Activated T-cell treated with anti-CD3 and anti-CD28 coated beads, Interleukin-2, amount 50 U/mL, for 1 hour (primary cell): Measurements from ENCODE around the gene TBC1D16.
A peak's percentile ranks its signal among the peaks of the same experiment; 100 is the strongest.
"Not testable (repeated sequence)": the region's sequence is repeated elsewhere in the genome, so short reads cannot be mapped to it uniquely, and the experiment has no call there.

Source experiments
- DNase-seq: peaks from one replicate; pipeline ENCODE4 v3.0.0-alpha.2; 2020

TBC1D16 gene

GRCh38 chr17:80051681-80052080 is 16.0 kb upstream of the TBC1D16 start:
- DNase-seq = no peak

GRCh38 chr17:80050706-80051105 is 15.0 kb upstream of the TBC1D16 start:
- no peak for DNase-seq

GRCh38 chr17:80049986-80050385 is 14.3 kb upstream of the TBC1D16 start:
- DNase-seq = no peak

DNA sequence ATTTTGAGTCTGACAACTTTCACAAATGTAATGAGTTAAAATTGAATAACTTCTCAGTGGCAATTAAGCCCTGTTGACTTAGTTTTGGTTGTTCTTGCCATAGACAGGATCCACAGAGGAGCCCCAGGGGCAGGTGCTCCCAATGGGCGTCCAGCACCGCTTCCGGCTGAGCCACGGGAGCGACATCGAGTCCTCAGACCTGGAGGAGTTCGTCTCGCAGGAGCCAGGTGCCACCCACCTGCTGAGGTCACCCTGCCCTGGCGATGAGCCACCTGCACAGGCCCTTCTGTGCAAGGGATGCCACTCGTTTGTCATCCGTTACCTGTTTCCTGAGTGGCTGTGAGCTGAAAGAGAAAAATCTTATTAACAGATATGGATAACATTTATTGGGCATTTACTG is 11.5 kb upstream of the TBC1D16 start:
- no peak for DNase-seq

DNA sequence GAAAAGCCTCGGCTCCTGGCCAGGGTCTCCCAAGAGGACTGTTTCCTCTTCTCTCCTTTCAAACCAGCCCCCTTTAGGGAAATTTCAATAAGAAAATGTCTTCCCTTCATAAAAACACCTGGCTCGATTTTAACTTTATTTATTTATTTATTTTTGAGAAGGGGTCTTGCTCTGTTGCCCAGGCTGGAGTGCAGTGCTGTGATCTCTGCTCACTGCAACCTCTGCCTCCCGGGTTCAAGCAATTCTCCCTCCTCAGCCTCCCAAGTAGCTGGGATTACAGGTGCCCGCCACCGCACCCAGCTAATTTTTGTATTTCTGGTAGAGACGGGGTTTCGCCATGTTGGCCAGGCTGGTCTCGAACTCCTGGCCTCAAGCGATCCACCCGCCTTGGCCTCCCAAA is 11.0 kb upstream of the TBC1D16 start:
- DNase-seq = not testable (repeated sequence)

DNA sequence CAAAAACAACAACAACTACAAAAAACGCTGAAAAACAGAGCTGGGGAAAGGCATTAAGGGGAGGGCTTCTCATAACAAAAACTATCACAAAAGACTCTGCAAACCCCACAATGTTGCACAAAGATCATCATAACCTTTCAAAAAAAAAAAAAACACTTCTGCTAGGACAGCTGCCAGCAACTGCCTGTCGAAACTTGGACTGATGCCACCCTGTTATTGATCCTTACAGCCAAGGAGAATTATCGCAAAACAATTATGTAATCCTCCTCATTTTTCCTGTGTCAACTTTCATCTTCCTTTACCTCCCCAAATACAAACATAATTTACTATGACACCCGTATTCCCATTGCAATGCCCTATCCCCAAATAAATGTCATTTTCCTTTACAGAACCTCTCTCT is 10.0 kb upstream of the TBC1D16 start:
- no peak for DNase-seq

DNA sequence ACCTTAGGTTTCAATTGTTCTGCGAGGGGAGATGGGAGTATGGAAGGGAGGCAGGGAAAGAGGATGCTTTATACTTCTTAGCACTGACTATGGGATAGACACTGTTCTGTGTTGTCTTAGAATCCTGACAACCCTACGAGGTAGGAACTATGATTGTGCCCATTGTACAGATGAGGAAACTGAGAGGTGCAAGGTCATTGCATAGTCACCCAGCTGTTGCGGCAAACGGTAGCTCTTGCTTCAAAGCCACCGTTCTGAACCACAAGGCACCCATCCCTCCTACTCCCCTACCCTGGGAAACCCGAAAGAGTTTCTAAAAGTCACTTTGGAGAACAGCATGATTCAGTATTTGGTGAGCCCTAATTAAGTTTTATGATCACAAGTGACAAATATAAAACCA is 8.3 kb upstream of the TBC1D16 start:
- no peak for DNase-seq

DNA sequence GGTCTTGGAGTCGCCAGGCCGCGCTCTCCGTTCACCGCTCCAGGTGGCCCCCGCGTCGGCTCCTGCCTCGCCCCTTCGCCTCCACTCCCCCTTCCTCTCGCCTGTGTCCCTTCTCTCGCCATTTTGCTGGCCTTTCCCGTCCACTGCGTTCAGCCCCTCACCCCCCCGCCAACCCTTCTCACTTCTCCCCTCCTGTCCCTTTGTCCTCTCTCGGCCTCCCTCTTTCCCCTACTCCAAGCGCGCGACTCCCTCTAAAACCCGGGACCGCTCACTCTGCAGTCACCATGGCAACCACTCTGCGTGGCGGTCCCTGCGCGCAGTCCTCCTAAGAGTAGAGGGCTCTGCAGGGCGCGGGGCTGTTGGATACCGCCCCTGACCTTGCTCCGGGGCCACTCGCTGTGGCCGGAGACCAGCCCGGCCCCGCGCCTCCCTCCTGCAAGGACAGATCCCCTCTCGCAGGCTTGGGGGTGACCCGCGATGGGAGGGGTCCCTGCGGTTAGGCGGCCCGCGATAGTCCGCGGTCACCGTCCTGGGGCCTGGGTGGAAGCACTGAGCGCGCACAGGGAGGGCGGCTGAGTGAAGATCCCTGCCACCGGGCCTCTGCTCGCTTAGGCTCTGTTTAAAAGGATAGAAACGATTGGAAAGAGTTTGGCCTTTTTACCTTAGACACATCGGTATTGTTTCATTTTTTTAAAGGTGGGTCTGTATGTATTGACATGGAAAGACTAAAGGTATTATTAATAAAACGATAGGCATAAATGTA is 1.2 kb upstream of the TBC1D16 start:
- DNase-seq = no peak

- peak; percentile 76 for DNase-seq
These were observed 454 bp upstream of the TBC1D16 start, which contains the start of gene CCDC40 for GRCh38 chr17:80035937-80036714. Gene CCDC40, plus strand, starts transcription at chr17:80036642. Its CDS starts 21 bp downstream, at chr17:80036663.

DNA sequence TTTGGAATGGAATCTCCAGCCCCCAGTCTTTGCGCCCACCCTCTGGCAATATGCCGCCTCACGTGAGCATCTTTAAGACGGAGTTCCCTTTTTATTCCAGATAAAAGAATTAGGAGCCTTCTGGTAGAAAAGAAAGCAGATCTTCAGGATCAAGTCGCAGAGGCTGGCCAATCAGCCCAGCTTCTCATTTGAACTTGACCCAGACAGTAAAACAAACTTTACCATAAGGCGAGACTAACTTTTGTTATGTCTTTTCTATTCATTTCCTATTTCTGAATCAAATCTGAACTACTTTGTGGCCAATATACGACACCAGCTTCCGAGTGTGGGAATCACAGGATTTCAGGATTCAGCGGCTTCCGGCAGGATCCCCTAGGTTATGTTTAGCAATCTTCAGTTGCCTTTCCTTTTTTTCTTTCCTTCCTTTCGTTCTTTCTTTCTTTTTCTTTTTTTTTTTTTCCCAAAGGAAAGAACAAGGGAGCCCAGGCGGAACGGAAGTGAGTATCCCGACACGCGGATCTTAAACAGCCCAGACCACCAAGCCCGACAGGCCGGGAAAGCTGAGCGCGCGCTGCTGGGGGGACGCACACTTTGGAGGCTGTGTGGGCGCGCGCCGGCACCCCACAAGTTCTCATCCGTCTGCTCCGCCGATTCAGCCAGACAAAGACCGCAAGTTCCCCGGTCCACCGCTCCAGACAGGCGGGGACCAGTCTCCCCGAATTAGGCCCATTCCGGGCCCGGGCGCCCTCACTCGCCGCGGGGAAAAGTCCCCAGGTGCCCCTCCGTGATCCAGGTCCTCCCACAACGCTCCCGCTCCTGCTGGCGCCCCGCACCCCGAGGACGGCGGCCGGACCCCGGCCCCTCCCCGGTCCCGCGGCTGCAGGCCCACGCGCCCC is 633 bp downstream of the TBC1D16 start:
- DNase-seq = peak; percentile 55

DNA sequence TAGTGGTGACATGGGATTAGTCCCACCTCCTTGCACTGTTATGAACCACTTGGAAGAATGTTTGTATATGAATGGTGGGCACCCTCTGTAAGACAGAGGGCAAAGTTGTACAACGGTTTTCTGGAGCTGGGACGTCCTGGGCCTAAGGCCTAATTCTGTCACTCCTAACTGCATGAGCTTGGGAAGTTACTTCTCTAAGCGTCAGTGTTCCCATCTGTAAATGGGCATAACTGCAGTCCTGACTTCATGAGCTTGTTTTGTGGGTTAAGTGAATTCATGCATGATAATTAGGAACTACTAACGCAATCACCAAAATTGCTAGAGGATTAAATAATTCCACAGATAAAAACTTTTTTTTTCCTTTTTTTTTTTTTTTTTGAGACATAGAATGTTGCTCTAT is 1.8 kb downstream of the TBC1D16 start:
- DNase-seq = no peak

GRCh38 chr17:80032614-80033171 is 3.0 kb downstream of the TBC1D16 start:
- no peak for DNase-seq

DNA sequence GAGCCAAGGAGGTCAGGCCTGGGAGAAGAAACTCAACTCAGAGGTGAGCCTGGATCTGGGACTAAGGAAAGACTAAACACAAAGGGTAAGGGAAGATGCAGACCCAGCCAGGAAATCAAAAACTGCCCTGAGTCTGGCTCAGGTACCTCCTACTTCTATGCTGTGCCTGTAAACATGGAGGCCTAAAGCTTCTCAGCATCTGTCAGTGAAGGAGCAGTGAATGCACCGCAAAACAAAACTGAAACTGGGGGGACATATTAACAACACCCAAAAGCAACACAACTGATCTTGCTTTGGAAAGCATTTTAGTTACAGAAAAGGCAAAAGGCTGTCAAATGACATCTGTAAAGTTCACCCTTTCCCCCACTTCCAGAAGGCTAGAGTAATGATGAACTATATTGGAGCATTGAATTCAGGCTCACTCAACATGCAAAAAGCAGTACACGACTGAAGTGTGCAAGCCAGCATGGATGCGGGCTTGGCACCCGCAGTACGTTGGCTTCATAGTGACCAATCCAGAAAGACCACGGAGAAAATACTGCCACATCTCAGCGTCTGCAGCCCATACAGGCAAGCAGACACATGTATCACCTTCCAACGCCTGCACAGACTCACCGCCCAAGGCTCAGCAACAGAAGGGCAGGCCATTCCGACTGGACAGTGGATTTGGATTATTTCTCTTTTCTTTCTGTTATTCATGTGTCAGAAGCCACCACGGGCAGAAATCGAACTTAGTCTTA is 3.8 kb downstream of the TBC1D16 start:
- DNase-seq = no peak

DNA sequence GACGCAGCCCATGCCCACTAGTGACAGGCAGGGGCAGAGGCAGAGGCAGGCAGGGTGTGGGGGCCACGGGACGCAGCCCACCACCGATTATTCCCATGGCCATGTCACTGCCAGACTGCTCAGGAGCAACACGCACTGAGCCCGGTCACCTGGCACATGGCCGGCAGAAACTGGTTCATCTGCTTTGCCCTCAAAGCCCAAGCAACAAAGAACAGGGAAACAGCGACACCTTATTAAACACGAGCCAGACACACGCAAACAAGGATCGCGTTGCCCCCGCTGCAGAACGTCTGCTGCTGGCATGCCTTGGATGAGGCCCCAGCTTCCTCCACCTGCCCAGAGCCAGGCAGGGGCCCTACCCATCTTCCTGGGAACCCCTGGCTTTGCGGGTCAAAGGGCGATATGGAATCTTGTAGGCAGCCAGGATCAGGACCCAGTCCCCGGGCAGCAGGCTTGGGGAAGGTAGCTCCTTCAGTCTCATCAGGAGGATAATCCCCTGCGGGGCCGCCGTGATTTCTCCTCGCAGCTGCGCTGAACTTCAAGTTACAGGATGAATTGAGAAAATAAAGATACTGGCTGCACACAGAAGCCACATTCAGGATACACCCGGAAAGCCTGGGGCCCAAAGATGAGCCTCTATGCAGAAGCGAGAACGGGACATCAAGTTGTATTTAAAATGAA is 4.8 kb downstream of the TBC1D16 start:
- no peak for DNase-seq

GRCh38 chr17:80029258-80029974 is 6.3 kb downstream of the TBC1D16 start:
- no peak for DNase-seq

GRCh38 chr17:80028030-80028429 is 7.6 kb downstream of the TBC1D16 start:
- no peak for DNase-seq

- DNase-seq = no peak
These were observed 8.6 kb downstream of the TBC1D16 start for GRCh38 chr17:80027043-80027435.

DNA sequence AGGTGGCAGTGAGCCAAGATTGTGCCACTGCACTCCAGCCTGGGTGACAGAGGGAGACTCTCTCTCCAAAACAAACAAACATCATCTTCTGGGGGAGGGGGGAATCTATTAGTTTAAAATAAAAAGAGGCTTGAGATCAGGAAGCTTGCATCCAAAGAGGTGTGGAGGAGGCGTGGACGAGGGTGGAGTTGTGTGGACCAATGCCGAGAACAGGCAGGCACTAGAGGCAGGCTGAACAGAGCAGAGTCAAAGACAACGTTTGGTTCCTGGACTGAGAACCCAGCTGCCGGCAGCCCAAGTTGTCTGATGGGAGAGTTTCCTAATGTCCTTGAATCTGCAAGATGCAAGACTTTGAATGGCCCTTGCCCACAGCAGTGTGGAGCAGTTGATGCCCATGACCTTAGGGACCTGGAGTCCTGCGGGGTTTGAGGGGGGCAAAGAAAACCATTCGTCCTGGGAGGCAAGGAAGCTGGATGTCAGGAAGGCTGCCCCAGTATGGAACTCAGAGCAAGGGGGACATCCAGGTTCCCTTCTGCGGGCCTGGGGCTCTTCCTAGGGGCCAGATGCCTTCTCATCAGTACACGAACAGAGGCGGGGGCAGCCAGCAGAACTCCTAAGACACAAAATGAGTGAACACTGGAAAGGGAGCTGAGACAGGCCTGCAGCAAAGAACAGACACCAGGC is 9.2 kb downstream of the TBC1D16 start:
- DNase-seq = no peak

GRCh38 chr17:80025796-80026195 is 9.9 kb downstream of the TBC1D16 start:
- no peak for DNase-seq

GRCh38 chr17:80025140-80025539 is 10.5 kb downstream of the TBC1D16 start:
- DNase-seq = no peak
